Lung (tissue), 12 donors: ENCODE results near the gene SLC12A7. TPM values are rescaled to one million over a fixed set of nuclear protein-coding genes. Genes with fewer than 3 reads are reported as not detected.

Source experiments
- ATAC-seq: fragments of 200-7000 bp; cut with Tn5 transposase; one replicate; pipeline ENCODE4 v1.9.1; 2020; ENCODE audit warnings: moderate number of reproducible peaks; ENCODE audit not compliant: insufficient read depth, low FRiP score
- DNase-seq, 3 donors: peaks; one replicate each; pipeline ENCODE4 v3.0.0-alpha.2; 2013 to 2017
- H3K27ac ChIP-seq, 2 donors: one replicate each; pipeline ENCODE4 v1.5.1; 2013; ENCODE audit warnings: mild to moderate bottlenecking in 2 of 2, moderate library complexity in 2 of 2, control low read depth in 1 of 2, inconsistent platforms in 1 of 2, low read depth in 1 of 2, low read length in 1 of 2
- H3K27me3 ChIP-seq, 3 donors: one replicate each; pipeline ENCODE4 v1.5.1; 2013; ENCODE audit warnings: low read length in 2 of 3; ENCODE audit not compliant: control insufficient read depth in 3 of 3, insufficient read depth in 3 of 3
- H3K36me3 ChIP-seq, 4 donors: one replicate each; pipeline ENCODE4 v1.5.1; 2013; ENCODE audit warnings: low read length in 4 of 4, mild to moderate bottlenecking in 1 of 4, moderate library complexity in 1 of 4; ENCODE audit not compliant: control insufficient read depth in 4 of 4, insufficient read depth in 4 of 4
- H3K4me1 ChIP-seq, 5 donors: one replicate each; pipeline ENCODE4 v1.5.1; 2013; ENCODE audit warnings: low read length in 5 of 5, mild to moderate bottlenecking in 2 of 5, moderate library complexity in 1 of 5; ENCODE audit not compliant: control insufficient read depth in 5 of 5, insufficient read depth in 5 of 5
- H3K4me3 ChIP-seq: one replicate; pipeline ENCODE4 v1.5.1; 2013; ENCODE audit warnings: mild to moderate bottlenecking, control low read depth, moderate library complexity
- H3K9ac ChIP-seq, 2 donors: one replicate each; pipeline ENCODE4 v1.5.1; 2013; ENCODE audit warnings: low read length in 2 of 2, control low read depth in 1 of 2; ENCODE audit not compliant: insufficient read depth in 1 of 2
- H3K9me3 ChIP-seq, 4 donors: one replicate each; pipeline ENCODE4 v1.5.1; 2013; ENCODE audit warnings: low read length in 3 of 4, mild to moderate bottlenecking in 1 of 4, moderate library complexity in 1 of 4; ENCODE audit not compliant: control insufficient read depth in 4 of 4, insufficient read depth in 3 of 4
- CTCF ChIP-seq: IDR thresholded peaks from 2 replicates; pipeline ENCODE4 v1.5.1; 2012; ENCODE audit warnings: mild to moderate bottlenecking; ENCODE audit errors: control extremely low read depth, extremely low read depth
- WGBS, 2 donors: extraction: QIAGEN DNeasy Blood & Tissue Kit; methylation state at CpG; one replicate each; pipeline ENCODE4 v1.1.7; 2013; 5-methylcytosine and 5-hydroxymethylcytosine counted together
- polyA plus RNA-seq, 2 donors: library from polyadenylated mRNA; stranded (reverse); fragments of 200-250 nt; gene quantifications; one replicate each; pipeline ENCODE4 v1.2.1, GENCODE V29; 2013
- total RNA-seq, 2 donors: library from RNA; depleted of rRNA in 1 of 2; stranded (reverse); fragments of >200 nt in 1 of 2; gene quantifications; one replicate each; pipeline ENCODE4 v1.2.1, GENCODE V29; 2014 to 2021
- donor health status: control.
- donor health status: control.
- donor health status: Bipolar disorder and iron deficiency.
- donor health status: healthy.
- donor health status: DM: yes; HTN: yes; CAD: no.

The SLC12A7 gene
- total and polyA plus RNA-seq, 4 donors: 14.8 to 50.4 (median 39.8) TPM

- ATAC-seq (no peak), DNase-seq (peak in 1 of 3 donors; percentile 17)
- no peak for TF ChIP-seq CTCF
- no peak overlapping the region for H3K27ac ChIP-seq
- peaks cover 0 to 75% (median 16%) of the 10 kb centered on the region in 4 donors for H3K36me3 ChIP-seq
- H3K27me3 ChIP-seq: no peaks in the 10 kb centered on the region
- no peak overlapping the region for H3K4me3 ChIP-seq
- 92 to 93% methylated on average over 32 of the region's 32 CpGs for WGBS, 2 donors
- no peaks in the 10 kb centered on the region for H3K9me3 ChIP-seq
- H3K9ac ChIP-seq: no peak overlapping the region
- no peaks in the 10 kb centered on the region for H3K4me1 ChIP-seq
Measured at GRCh38 chr5:1053391-1054017, 58.4 kb downstream of the SLC12A7 start.

- no peak overlapping the region for H3K4me3 ChIP-seq
- H3K27ac ChIP-seq: no peak overlapping the region
- no peak for DNase-seq
- WGBS, 2 donors: 91 to 94% methylated on average over 27 to 29 of the region's 29 CpGs
- peaks cover 0 to 69% (median 16%) of the 10 kb centered on the region in 4 donors for H3K36me3 ChIP-seq
- no peaks in the 10 kb centered on the region for H3K9me3 ChIP-seq
- no peaks in the 10 kb centered on the region for H3K4me1 ChIP-seq
- no peak overlapping the region for H3K9ac ChIP-seq
- H3K27me3 ChIP-seq: no peaks in the 10 kb centered on the region
- TF ChIP-seq CTCF: no peak
- ATAC-seq: no peak
Measured at GRCh38 chr5:1052641-1053390, 59.0 kb downstream of the SLC12A7 start.

GRCh38 chr5:1052076-1052475 is 59.8 kb downstream of the SLC12A7 start:
- Histone ChIP-seq H3K9ac (no peak overlapping the region), H3K27ac (no peak overlapping the region), H3K9me3 (peaks cover 0 to 2% (median 0%) of the 10 kb centered on the region in 4 donors), H3K4me3 (no peak overlapping the region), H3K4me1 (no peaks in the 10 kb centered on the region), H3K36me3 (peaks cover 0 to 62% (median 16%) of the 10 kb centered on the region in 4 donors), H3K27me3 (no peaks in the 10 kb centered on the region)
- ATAC-seq (no peak), DNase-seq (no peak)
- 92 to 96% methylated on average over 17 of the region's 17 CpGs for WGBS, 2 donors
- TF ChIP-seq CTCF: no peak
